Left lobe of liver (tissue), 2 donors: Measurements from ENCODE around the gene CELSR1. TPM values are rescaled to one million over a fixed set of nuclear protein-coding genes. Genes with fewer than 3 reads are reported as not detected.
A peak's percentile ranks its signal among the peaks of the same experiment; 100 is the strongest.

ENCODE experiments used
- ATAC-seq: fragments of 200-7000 bp; cut with Tn5 transposase; one replicate; pipeline ENCODE4 v1.9.1; 2020; ENCODE audit warnings: mild to moderate bottlenecking, moderate library complexity
- DNase-seq: peaks from one replicate; pipeline ENCODE4 v3.0.0-alpha.2; 2020; ENCODE audit warnings: low spot score
- total RNA-seq: library from RNA; stranded (reverse); gene quantifications from one replicate; pipeline ENCODE4 v1.2.1, GENCODE V29; 2021
- donor health status: DM: no; HTN: no; CAD: no; lungs with moderate emphysema.
- donor health status: DM: no; HTN: yes; CAD: no.

The CELSR1 gene
- total RNA-seq = 8.4 TPM

- DNase-seq (no peak), ATAC-seq (peak; percentile 7)
Measured at GRCh38 chr22:46537225-46537945, at the start of gene CELSR1. Gene CELSR1, minus strand, starts transcription at chr22:46537620. Its CDS starts 450 bp downstream, at chr22:46537170.

GRCh38 chr22:46587061-46587460, 49.6 kb upstream of the CELSR1 start:
- no peak for ATAC-seq
- DNase-seq = no peak

- DNase-seq = no peak
- no peak for ATAC-seq
Measured at GRCh38 chr22:46586531-46587011, 49.2 kb upstream of the CELSR1 start.

- DNase-seq = no peak
- no peak for ATAC-seq
Measured at GRCh38 chr22:46586123-46586519, 48.7 kb upstream of the CELSR1 start.

GRCh38 chr22:46585340-46586122, 48.1 kb upstream of the CELSR1 start:
- DNase-seq (no peak), ATAC-seq (no peak)

GRCh38 chr22:46584081-46584921, 46.9 kb upstream of the CELSR1 start:
- ATAC-seq (no peak), DNase-seq (no peak)

- DNase-seq (no peak), ATAC-seq (no peak)
Measured at GRCh38 chr22:46583571-46583970, 46.2 kb upstream of the CELSR1 start.

- DNase-seq (no peak), ATAC-seq (no peak)
Measured at GRCh38 chr22:46582281-46582933, 45.0 kb upstream of the CELSR1 start.

GRCh38 chr22:46581538-46582244, 44.3 kb upstream of the CELSR1 start:
- no peak for ATAC-seq
- no peak for DNase-seq

- DNase-seq = no peak
- no peak for ATAC-seq
Measured at GRCh38 chr22:46580940-46581537, 43.6 kb upstream of the CELSR1 start.

GRCh38 chr22:46579751-46580449, 42.5 kb upstream of the CELSR1 start:
- ATAC-seq = no peak
- DNase-seq = no peak

- ATAC-seq (peak; percentile 60), DNase-seq (peak; percentile 70)
Measured at GRCh38 chr22:46578824-46579561, 41.6 kb upstream of the CELSR1 start.

- ATAC-seq = peak; percentile 43
- no peak for DNase-seq
Measured at GRCh38 chr22:46578251-46578823, 40.9 kb upstream of the CELSR1 start.

- DNase-seq = no peak
Measured at GRCh38 chr22:46577368-46578249, 40.2 kb upstream of the CELSR1 start.

GRCh38 chr22:46576556-46577367, 39.3 kb upstream of the CELSR1 start:
- DNase-seq = no peak
- peak; percentile 47 for ATAC-seq

More at GRCh38 chr22:46577368-46578249, 40.2 kb upstream of the CELSR1 start:
- peak; percentile 3 for ATAC-seq
